ENCODE results near the gene ALDH4A1. TPM values are rescaled to one million over a fixed set of nuclear protein-coding genes. Genes with fewer than 3 reads are reported as not detected.
"Not testable (repeated sequence)": the region's sequence is repeated elsewhere in the genome, so short reads cannot be mapped to it uniquely, and the experiment has no call there.

ALDH4A1 gene
- total RNA-seq, 1 donor from 2014 or later = 6.5 TPM

GRCh38 chr1:18855573-18855972 is 46.8 kb downstream of the ALDH4A1 start:
- Mint-ChIP-seq H3K36me3 (ENCODE audit: low read depth) (no peaks in the 10 kb centered on the region), H3K27ac (no peak overlapping the region), H3K4me1 (no peaks in the 10 kb centered on the region), H3K9me3 (no peaks in the 10 kb centered on the region), H3K27me3 (no peaks in the 10 kb centered on the region), H3K4me3 (no peak overlapping the region)
- TF ChIP-seq CTCF (IDR thresholded peaks at IDR 0.05) = no peak
- intact Hi-C loops (cut with micrococcal nuclease) = no loop called here
- DNase-seq = no peak
- POLR2A ChIA-PET = no interaction called here
- no peak for ATAC-seq (ENCODE audit: low read depth)
- CTCF ChIA-PET = no interaction called here

- H3K4me1 Mint-ChIP-seq = no peaks in the 10 kb centered on the region
- H3K9me3 Mint-ChIP-seq = no peaks in the 10 kb centered on the region
- ChIA-PET POLR2A (no interaction called here), CTCF (no interaction called here)
- H3K27ac Mint-ChIP-seq = no peak overlapping the region
- no peak overlapping the region for H3K4me3 Mint-ChIP-seq
- no peak for TF ChIP-seq CTCF (IDR thresholded peaks at IDR 0.05)
- no peaks in the 10 kb centered on the region for H3K36me3 Mint-ChIP-seq (ENCODE audit: low read depth)
- intact Hi-C loops (cut with micrococcal nuclease) = no loop called here
- H3K27me3 Mint-ChIP-seq = no peaks in the 10 kb centered on the region
- ATAC-seq (ENCODE audit: low read depth) (no peak), DNase-seq (no peak)
Measured at GRCh38 chr1:18854331-18855025, 47.9 kb downstream of the ALDH4A1 start.

- TF ChIP-seq CTCF (IDR thresholded peaks at IDR 0.05) = no peak
- Mint-ChIP-seq H3K27ac (no peak overlapping the region), H3K4me1 (no peaks in the 10 kb centered on the region), H3K36me3 (ENCODE audit: low read depth) (no peaks in the 10 kb centered on the region), H3K4me3 (no peak overlapping the region), H3K27me3 (no peaks in the 10 kb centered on the region), H3K9me3 (peaks cover 2% of the 10 kb centered on the region)
- DNase-seq = no peak
- intact Hi-C loops (cut with micrococcal nuclease) = no loop called here
- no peak for ATAC-seq (ENCODE audit: low read depth)
- ChIA-PET CTCF (no interaction called here), POLR2A (no interaction called here)
Measured at GRCh38 chr1:18852501-18852900, 49.9 kb downstream of the ALDH4A1 start.

GRCh38 chr1:18849261-18849711 is 53.1 kb downstream of the ALDH4A1 start:
- CTCF ChIA-PET = no interaction called here
- no peak for TF ChIP-seq CTCF (IDR thresholded peaks at IDR 0.05)
- H3K9me3 Mint-ChIP-seq = peaks cover 3% of the 10 kb centered on the region
- no peaks in the 10 kb centered on the region for H3K36me3 Mint-ChIP-seq (ENCODE audit: low read depth)
- DNase-seq = no peak
- no peaks in the 10 kb centered on the region for H3K27me3 Mint-ChIP-seq
- ATAC-seq (ENCODE audit: low read depth) = no peak
- POLR2A ChIA-PET = no interaction called here
- no peak overlapping the region for H3K27ac Mint-ChIP-seq
- H3K4me3 Mint-ChIP-seq = no peak overlapping the region
- intact Hi-C loops (cut with micrococcal nuclease) = no loop called here
- no peaks in the 10 kb centered on the region for H3K4me1 Mint-ChIP-seq

- intact Hi-C loops (cut with micrococcal nuclease); ATAC-seq (ENCODE audit: low read depth); H3K27ac Mint-ChIP-seq; H3K27me3 Mint-ChIP-seq; POLR2A ChIA-PET; H3K36me3 Mint-ChIP-seq (ENCODE audit: low read depth); H3K4me3 Mint-ChIP-seq; DNase-seq; H3K9me3 Mint-ChIP-seq; H3K4me1 Mint-ChIP-seq; CTCF ChIA-PET: not testable (repeated sequence)
Measured at GRCh38 chr1:18847723-18848122, 54.6 kb downstream of the ALDH4A1 start.

- no peak for TF ChIP-seq CTCF (IDR thresholded peaks at IDR 0.05)
- ChIA-PET POLR2A (no interaction called here), CTCF (no interaction called here)
- Mint-ChIP-seq H3K27me3 (peaks cover 11% of the 10 kb centered on the region), H3K36me3 (ENCODE audit: low read depth) (no peaks in the 10 kb centered on the region), H3K9me3 (peaks cover 2% of the 10 kb centered on the region), H3K4me1 (no peaks in the 10 kb centered on the region), H3K4me3 (no peak overlapping the region), H3K27ac (no peak overlapping the region)
- ATAC-seq (ENCODE audit: low read depth) = no peak
- intact Hi-C loops (cut with micrococcal nuclease) = no loop called here
- DNase-seq = no peak
Measured at GRCh38 chr1:18840145-18840544, 62.2 kb downstream of the ALDH4A1 start.
